ENCODE data around the gene TEKTIP1.

DNA sequence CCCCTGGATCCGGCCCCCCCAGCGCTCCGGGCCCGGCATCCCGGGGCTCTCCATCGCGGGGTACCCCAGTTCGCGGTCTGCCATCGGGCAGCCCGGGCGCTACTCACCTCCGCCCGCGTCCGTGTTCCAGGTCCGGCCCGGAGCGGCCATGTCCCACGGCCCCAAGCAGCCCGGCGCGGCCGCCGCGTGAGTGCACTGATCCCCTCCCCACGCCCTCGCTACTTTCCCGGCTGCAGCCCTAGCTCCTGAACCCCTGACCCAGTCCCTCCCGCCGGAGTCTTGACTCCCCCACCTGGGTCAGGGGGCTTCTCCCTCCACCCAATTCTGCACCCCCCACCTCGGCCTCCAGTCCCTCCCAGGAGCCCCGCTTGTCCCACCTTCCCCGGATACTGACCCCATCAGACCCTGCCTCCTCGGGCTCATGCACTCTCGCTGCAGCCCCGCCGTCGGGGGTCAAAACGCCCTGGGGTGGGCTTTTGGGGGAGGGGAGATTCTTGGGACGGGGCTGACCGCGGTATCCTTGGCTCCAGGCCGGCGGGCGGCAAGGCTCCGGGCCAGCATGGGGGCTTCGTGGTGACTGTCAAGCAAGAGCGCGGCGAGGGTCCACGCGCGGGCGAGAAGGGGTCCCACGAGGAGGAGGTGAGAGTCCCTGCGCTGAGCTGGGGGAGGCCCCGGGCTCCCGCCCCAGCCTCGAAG lies 34.3 kb downstream of the TEKTIP1 start:
- TF ChIP-seq, protein P1, sequence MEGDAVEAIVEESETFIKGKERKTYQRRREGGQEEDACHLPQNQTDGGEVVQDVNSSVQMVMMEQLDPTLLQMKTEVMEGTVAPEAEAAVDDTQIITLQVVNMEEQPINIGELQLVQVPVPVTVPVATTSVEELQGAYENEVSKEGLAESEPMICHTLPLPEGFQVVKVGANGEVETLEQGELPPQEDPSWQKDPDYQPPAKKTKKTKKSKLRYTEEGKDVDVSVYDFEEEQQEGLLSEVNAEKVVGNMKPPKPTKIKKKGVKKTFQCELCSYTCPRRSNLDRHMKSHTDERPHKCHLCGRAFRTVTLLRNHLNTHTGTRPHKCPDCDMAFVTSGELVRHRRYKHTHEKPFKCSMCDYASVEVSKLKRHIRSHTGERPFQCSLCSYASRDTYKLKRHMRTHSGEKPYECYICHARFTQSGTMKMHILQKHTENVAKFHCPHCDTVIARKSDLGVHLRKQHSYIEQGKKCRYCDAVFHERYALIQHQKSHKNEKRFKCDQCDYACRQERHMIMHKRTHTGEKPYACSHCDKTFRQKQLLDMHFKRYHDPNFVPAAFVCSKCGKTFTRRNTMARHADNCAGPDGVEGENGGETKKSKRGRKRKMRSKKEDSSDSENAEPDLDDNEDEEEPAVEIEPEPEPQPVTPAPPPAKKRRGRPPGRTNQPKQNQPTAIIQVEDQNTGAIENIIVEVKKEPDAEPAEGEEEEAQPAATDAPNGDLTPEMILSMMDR (IDR thresholded peaks at IDR 0.05; ENCODE audit: low read depth, low read length), result no peak
- TF ChIP-seq EZH2phosphoT487 (IDR thresholded peaks at IDR 0.05; ENCODE audit: low read depth), result no peak
